ENCODE measurements around the gene WDR7. TPM values are rescaled to one million over a fixed set of nuclear protein-coding genes. Genes with fewer than 3 reads are reported as not detected.

The WDR7 gene
- total and polyA plus RNA-seq, 10 of the 15 experiments (the other 5 are each of a cell fraction or from before 2014, with no cell fraction given), result 2.8 to 16.5 (median 11.7) TPM

DNA sequence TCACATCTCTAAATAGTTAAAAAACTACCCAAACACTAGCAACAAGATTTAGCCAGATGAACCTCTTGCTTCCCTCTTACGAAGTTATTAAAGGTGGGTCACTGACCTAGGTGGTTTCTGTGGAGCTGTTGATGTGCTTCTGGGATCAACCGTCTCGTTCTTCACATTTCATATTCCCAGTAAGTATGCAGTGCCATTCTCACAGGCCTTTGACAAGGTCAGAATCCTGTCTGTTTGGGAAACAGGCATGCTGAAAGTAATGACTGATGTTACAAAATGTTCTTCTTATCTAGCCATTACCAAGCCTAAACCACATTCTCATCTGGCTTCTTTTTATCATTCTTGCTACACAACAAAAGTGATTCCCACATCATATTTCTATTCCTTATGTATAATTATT, 70.3 kb downstream of the WDR7 start:
- ChIA-PET RAD21 (ENCODE audit: unreplicated experiment) (no interaction called here), CTCF (interaction anchor here (1.2 kb wide), 2 partner anchors 10 to 19 kb away, joined by 3 to 7 read pairs; no protein-coding TSS in a partner anchor), POLR2A (no interaction called here), SMC1A (ENCODE audit: uncharacterized antibody, unreplicated experiment) (interaction anchor here (0.6 to 1.3 kb wide), 3 partner anchors 10 to 147 kb away, joined by 3 to 4 read pairs (median 3); no protein-coding TSS in a partner anchor)
- no peaks in the 10 kb centered on the region for H3K36me3 ChIP-seq (ENCODE audit: control insufficient read depth in 2 of 2, insufficient read depth in 2 of 2, low read length in 1 of 2)
- ATAC-seq (no peak), DNase-seq (ENCODE audit: low read depth, low spot score) (no peak), FAIRE-seq (no peak)
- H3K4me1 ChIP-seq (ENCODE audit: control insufficient read depth, insufficient read depth, low read length), result peaks cover 2% of the 10 kb centered on the region; the same call in 1 of the 2 replicates
- no TSS peak for BruUV-seq (replicated peaks)
- no peak overlapping the region for H3K27ac ChIP-seq (ENCODE audit: control insufficient read depth, insufficient read depth)
- H3K9me3 ChIP-seq (replicated peaks; ENCODE audit: control insufficient read depth, insufficient read depth, low read length), result no peaks in the 10 kb centered on the region; the same call in 2 of the 3 replicates
- WGBS (ENCODE audit: insufficient coverage, insufficient replicate concordance, low lambda C conversion rate, missing lambda C conversion rate), result 96% methylated on average over 3 of the region's 3 CpGs
- no peak overlapping the region for H2AFZ ChIP-seq (ENCODE audit: control insufficient read depth, low read depth, low read length)
- intact Hi-C loops (cut with micrococcal nuclease; ENCODE audit: unreplicated experiment), result no loop called here
- H3K79me2 ChIP-seq (ENCODE audit: control insufficient read depth, insufficient read depth, low read length), result no peaks in the 10 kb centered on the region
- no peaks in the 10 kb centered on the region for H3K27me3 ChIP-seq (replicated peaks in 1 of 2; ENCODE audit: control insufficient read depth in 2 of 2, insufficient read depth in 2 of 2, low read length in 1 of 2)
- H3K4me2 ChIP-seq (ENCODE audit: control insufficient read depth, insufficient read depth), result no peak overlapping the region
- H3K4me3 ChIP-seq, result no peak overlapping the region
- no peak overlapping the region for H3K9ac ChIP-seq (ENCODE audit: control insufficient read depth, insufficient read depth, low read length)
- H4K20me1 ChIP-seq (ENCODE audit: control insufficient read depth, insufficient read depth), result no peaks in the 10 kb centered on the region
- in situ Hi-C loops (cut with MboI), result no loop called here
- TF ChIP-seq RELA (IDR thresholded peaks at IDR 0.05; ENCODE audit: borderline replicate concordance, partially characterized antibody) (no peak), REST (IDR thresholded peaks at IDR 0.05; ENCODE audit: low read depth, low read length) (no peak), MEF2A (IDR thresholded peaks at IDR 0.05; ENCODE audit: insufficient read depth, low read depth, low read length) (no peak), ASH2L (IDR thresholded peaks at IDR 0.05; ENCODE audit: borderline replicate concordance, low read depth) (no peak), CUX1 (IDR thresholded peaks at IDR 0.05; ENCODE audit: insufficient replicate concordance, low read depth, low read length) (no peak), SUPT20H (IDR thresholded peaks at IDR 0.05; ENCODE audit: borderline replicate concordance, control insufficient read depth, low read depth, low read length) (no peak), YY1 (IDR thresholded peaks at IDR 0.05; ENCODE audit: low read depth, low read length) (no peak), NRF1 (conservative IDR thresholded peaks at IDR 0.05; ENCODE audit: low read depth, low read length) (no peak), CBX3 (IDR thresholded peaks at IDR 0.05; ENCODE audit: borderline replicate concordance, low read depth) (no peak), JUNB (IDR thresholded peaks at IDR 0.05) (no peak)
- TF ChIP-seq, protein P1, sequence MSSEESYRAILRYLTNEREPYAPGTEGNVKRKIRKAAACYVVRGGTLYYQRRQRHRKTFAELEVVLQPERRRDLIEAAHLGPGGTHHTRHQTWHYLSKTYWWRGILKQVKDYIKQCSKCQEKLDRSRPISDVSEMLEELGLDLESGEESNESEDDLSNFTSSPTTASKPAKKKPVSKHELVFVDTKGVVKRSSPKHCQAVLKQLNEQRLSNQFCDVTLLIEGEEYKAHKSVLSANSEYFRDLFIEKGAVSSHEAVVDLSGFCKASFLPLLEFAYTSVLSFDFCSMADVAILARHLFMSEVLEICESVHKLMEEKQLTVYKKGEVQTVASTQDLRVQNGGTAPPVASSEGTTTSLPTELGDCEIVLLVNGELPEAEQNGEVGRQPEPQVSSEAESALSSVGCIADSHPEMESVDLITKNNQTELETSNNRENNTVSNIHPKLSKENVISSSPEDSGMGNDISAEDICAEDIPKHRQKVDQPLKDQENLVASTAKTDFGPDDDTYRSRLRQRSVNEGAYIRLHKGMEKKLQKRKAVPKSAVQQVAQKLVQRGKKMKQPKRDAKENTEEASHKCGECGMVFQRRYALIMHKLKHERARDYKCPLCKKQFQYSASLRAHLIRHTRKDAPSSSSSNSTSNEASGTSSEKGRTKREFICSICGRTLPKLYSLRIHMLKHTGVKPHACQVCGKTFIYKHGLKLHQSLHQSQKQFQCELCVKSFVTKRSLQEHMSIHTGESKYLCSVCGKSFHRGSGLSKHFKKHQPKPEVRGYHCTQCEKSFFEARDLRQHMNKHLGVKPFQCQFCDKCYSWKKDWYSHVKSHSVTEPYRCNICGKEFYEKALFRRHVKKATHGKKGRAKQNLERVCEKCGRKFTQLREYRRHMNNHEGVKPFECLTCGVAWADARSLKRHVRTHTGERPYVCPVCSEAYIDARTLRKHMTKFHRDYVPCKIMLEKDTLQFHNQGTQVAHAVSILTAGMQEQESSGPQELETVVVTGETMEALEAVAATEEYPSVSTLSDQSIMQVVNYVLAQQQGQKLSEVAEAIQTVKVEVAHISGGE (CRISPR knock-in tag; IDR thresholded peaks at IDR 0.05), result no peak
